Fibroblast of upper back skin (primary cell): ENCODE results near the gene FADS6.
"Not testable (repeated sequence)": the region's sequence is repeated elsewhere in the genome, so short reads cannot be mapped to it uniquely, and the experiment has no call there.

Source experiments
- DNase-seq: peaks from one replicate; pipeline ENCODE4 v3.0.0-alpha.2; 2013

The FADS6 gene

GRCh38 chr17:74920642-74921025 lies 27.2 kb upstream of the FADS6 start:
- no peak for DNase-seq

- no peak for DNase-seq
Measured at GRCh38 chr17:74920306-74920620, 26.8 kb upstream of the FADS6 start.

GRCh38 chr17:74919440-74920305 lies 26.2 kb upstream of the FADS6 start:
- DNase-seq = peak; percentile 10

GRCh38 chr17:74918906-74919305 lies 25.5 kb upstream of the FADS6 start:
- no peak for DNase-seq

- no peak for DNase-seq
Measured at GRCh38 chr17:74917430-74917829, 24.0 kb upstream of the FADS6 start.

GRCh38 chr17:74916851-74917199 lies 23.4 kb upstream of the FADS6 start:
- DNase-seq = no peak

GRCh38 chr17:74916136-74916850 lies 22.9 kb upstream of the FADS6 start:
- no peak for DNase-seq

GRCh38 chr17:74911423-74911822 lies 18.0 kb upstream of the FADS6 start:
- DNase-seq = not testable (repeated sequence)

GRCh38 chr17:74909097-74909496 lies 15.7 kb upstream of the FADS6 start:
- DNase-seq = not testable (repeated sequence)

- no peak for DNase-seq
Measured at GRCh38 chr17:74907012-74907411, 13.6 kb upstream of the FADS6 start.

GRCh38 chr17:74906214-74906793 lies 12.9 kb upstream of the FADS6 start:
- DNase-seq = not testable (repeated sequence)

- DNase-seq = no peak
Measured at GRCh38 chr17:74904687-74905409, 11.4 kb upstream of the FADS6 start.

- no peak for DNase-seq
Measured at GRCh38 chr17:74903671-74904070, 10.2 kb upstream of the FADS6 start.

- no peak for DNase-seq
Measured at GRCh38 chr17:74903034-74903433, 9.6 kb upstream of the FADS6 start.

- DNase-seq = no peak
Measured at GRCh38 chr17:74901353-74902135, 8.1 kb upstream of the FADS6 start.

- no peak for DNase-seq
Measured at GRCh38 chr17:74900208-74900607, 6.8 kb upstream of the FADS6 start.

- no peak for DNase-seq
Measured at GRCh38 chr17:74898376-74898946, 5.0 kb upstream of the FADS6 start.

GRCh38 chr17:74893936-74894671 lies 671 bp upstream of the FADS6 start:
- DNase-seq = no peak

- DNase-seq = no peak
Measured at GRCh38 chr17:74892013-74892841, 1.2 kb downstream of the FADS6 start.

GRCh38 chr17:74890554-74890953 lies 2.9 kb downstream of the FADS6 start:
- no peak for DNase-seq

- no peak for DNase-seq
Measured at GRCh38 chr17:74888469-74888868, 5.0 kb downstream of the FADS6 start.
